ENCODE results near the gene NDNF.

The NDNF gene

DNA sequence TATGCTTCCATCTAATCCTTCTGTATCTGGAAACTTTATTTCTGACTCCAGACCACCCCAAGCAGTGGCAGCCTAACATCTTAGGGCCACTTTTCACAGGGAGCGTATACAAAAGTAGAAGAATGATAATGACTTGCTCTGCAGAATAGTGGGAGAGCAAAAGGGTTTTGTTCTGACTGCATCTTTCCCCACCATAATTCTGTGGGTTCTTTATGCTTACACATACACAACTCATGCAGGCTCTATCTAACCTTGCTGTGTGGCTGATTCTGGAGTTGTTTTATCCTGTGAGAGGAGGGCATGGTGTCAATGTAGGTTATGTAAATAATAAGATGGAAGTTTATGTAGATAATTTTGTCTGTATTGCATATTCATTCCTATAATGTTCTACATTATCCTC is 42.4 kb upstream of the NDNF start:
- Histone ChIP-seq H3K4me1 (ENCODE audit: control insufficient read depth, insufficient read depth, low read length) (no peaks in the 10 kb centered on the region), H3K9me3 (ENCODE audit: control insufficient read depth, insufficient read depth, low read depth, low read length) (no peaks in the 10 kb centered on the region), H3K36me3 (ENCODE audit: control insufficient read depth in 2 of 2, insufficient read depth in 1 of 2, low read length in 2 of 2) (no peaks in the 10 kb centered on the region), H3K4me3 (ENCODE audit: low read depth, low read length) (no peak overlapping the region), H3K27ac (ENCODE audit: extremely low read depth, low read depth, low read length) (no peak overlapping the region)
- TF ChIP-seq, protein P1, sequence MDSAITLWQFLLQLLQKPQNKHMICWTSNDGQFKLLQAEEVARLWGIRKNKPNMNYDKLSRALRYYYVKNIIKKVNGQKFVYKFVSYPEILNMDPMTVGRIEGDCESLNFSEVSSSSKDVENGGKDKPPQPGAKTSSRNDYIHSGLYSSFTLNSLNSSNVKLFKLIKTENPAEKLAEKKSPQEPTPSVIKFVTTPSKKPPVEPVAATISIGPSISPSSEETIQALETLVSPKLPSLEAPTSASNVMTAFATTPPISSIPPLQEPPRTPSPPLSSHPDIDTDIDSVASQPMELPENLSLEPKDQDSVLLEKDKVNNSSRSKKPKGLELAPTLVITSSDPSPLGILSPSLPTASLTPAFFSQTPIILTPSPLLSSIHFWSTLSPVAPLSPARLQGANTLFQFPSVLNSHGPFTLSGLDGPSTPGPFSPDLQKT (IDR thresholded peaks at IDR 0.05; ENCODE audit: borderline replicate concordance, low read depth, low read length): no peak
- TF ChIP-seq MYNN (tag by site-specific recombination; IDR thresholded peaks at IDR 0.05; ENCODE audit: borderline replicate concordance) (no peak), ZNF433 (tag by site-specific recombination; IDR thresholded peaks at IDR 0.05; ENCODE audit: low read depth) (no peak), GLI4 (tag by site-specific recombination; IDR thresholded peaks at IDR 0.05) (no peak), ZIC2 (tag by site-specific recombination; IDR thresholded peaks at IDR 0.05) (no peak)
- TF ChIP-seq, protein P2, sequence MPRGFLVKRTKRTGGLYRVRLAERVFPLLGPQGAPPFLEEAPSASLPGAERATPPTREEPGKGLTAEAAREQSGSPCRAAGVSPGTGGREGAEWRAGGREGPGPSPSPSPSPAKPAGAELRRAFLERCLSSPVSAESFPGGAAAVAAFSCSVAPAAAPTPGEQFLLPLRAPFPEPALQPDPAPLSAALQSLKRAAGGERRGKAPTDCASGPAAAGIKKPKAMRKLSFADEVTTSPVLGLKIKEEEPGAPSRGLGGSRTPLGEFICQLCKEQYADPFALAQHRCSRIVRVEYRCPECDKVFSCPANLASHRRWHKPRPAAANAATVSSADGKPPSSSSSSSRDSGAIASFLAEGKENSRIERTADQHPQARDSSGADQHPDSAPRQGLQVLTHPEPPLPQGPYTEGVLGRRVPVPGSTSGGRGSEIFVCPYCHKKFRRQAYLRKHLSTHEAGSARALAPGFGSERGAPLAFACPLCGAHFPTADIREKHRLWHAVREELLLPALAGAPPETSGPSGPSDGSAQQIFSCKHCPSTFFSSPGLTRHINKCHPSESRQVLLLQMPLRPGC (tag by site-specific recombination; IDR thresholded peaks at IDR 0.05): no peak
- TF ChIP-seq, protein P3, sequence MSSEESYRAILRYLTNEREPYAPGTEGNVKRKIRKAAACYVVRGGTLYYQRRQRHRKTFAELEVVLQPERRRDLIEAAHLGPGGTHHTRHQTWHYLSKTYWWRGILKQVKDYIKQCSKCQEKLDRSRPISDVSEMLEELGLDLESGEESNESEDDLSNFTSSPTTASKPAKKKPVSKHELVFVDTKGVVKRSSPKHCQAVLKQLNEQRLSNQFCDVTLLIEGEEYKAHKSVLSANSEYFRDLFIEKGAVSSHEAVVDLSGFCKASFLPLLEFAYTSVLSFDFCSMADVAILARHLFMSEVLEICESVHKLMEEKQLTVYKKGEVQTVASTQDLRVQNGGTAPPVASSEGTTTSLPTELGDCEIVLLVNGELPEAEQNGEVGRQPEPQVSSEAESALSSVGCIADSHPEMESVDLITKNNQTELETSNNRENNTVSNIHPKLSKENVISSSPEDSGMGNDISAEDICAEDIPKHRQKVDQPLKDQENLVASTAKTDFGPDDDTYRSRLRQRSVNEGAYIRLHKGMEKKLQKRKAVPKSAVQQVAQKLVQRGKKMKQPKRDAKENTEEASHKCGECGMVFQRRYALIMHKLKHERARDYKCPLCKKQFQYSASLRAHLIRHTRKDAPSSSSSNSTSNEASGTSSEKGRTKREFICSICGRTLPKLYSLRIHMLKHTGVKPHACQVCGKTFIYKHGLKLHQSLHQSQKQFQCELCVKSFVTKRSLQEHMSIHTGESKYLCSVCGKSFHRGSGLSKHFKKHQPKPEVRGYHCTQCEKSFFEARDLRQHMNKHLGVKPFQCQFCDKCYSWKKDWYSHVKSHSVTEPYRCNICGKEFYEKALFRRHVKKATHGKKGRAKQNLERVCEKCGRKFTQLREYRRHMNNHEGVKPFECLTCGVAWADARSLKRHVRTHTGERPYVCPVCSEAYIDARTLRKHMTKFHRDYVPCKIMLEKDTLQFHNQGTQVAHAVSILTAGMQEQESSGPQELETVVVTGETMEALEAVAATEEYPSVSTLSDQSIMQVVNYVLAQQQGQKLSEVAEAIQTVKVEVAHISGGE (tag by site-specific recombination; conservative IDR thresholded peaks at IDR 0.05; ENCODE audit: low read depth): no peak
- CTCF ChIA-PET: no interaction called here
- POLR2A ChIA-PET: no interaction called here

DNA sequence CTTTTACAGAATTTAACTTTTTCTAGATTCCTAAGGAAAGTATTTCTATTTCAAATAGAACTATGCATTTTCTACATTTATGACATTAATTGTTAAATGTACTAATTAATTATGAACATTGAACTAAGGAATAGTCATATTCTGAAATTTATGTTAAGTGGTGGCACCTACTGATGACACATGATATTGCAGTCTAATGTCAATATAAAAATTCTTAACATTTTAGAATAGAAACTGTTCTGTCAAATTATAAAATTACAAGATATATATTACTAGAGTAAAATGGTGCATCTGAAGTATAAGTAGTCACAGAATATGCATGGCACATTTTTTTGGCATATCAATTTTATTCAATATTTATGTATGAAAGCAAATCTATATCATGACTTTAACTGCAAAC is 40.2 kb upstream of the NDNF start:
- no peaks in the 10 kb centered on the region for H3K9me3 ChIP-seq (ENCODE audit: control insufficient read depth, insufficient read depth, low read depth, low read length)
- H3K36me3 ChIP-seq (ENCODE audit: control insufficient read depth in 2 of 2, insufficient read depth in 1 of 2, low read length in 2 of 2): no peaks in the 10 kb centered on the region
- no peaks in the 10 kb centered on the region for H3K4me1 ChIP-seq (ENCODE audit: control insufficient read depth, insufficient read depth, low read length)
- ChIA-PET CTCF (interaction anchor here (0.7 to 1.4 kb wide), 6 partner anchors 9 to 957 kb away, joined by 3 to 4 read pairs (median 3); no protein-coding TSS in a partner anchor), POLR2A (no interaction called here)
- no peak overlapping the region for H3K27ac ChIP-seq (ENCODE audit: extremely low read depth, low read depth, low read length)
- no peak overlapping the region for H3K4me3 ChIP-seq (ENCODE audit: low read depth, low read length)
- TF ChIP-seq ZNF654 (tag by site-specific recombination; IDR thresholded peaks at IDR 0.05; ENCODE audit: low read depth): peak; percentile 24
- TF ChIP-seq, protein P4, sequence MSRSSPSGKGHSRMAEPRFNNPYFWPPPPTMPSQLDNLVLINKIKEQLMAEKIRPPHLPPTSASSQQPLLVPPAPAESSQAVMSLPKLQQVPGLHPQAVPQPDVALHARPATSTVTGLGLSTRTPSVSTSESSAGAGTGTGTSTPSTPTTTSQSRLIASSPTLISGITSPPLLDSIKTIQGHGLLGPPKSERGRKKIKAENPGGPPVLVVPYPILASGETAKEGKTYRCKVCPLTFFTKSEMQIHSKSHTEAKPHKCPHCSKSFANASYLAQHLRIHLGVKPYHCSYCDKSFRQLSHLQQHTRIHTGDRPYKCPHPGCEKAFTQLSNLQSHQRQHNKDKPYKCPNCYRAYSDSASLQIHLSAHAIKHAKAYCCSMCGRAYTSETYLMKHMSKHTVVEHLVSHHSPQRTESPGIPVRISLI (tag by site-specific recombination; IDR thresholded peaks at IDR 0.05): no peak

DNA sequence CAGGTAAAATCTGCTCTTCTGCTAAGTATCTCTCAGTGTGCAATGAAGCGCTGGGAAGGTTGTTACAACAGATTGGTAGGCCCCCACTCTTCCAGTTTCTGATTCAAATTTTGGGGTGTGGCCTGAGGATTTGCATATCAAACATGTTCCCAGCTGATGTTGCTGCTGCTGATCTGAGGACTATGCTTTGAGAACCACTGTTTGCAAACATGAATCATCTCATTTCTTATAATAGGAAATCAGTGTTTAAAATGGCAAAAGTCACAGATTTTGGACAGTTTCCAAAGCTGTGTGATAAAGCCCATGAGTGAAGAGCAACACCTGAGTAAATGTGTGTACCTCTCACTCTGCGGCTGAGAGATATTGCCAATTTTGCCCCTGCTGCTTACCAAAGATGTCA is 36.2 kb upstream of the NDNF start:
- H3K9me3 ChIP-seq (ENCODE audit: control insufficient read depth, insufficient read depth, low read depth, low read length): no peaks in the 10 kb centered on the region
- POLR2A ChIA-PET: no interaction called here
- TF ChIP-seq HOXA7 (CRISPR knock-in tag; IDR thresholded peaks at IDR 0.05; ENCODE audit: borderline replicate concordance) (no peak), ZNF354C (tag by site-specific recombination; IDR thresholded peaks at IDR 0.05; ENCODE audit: borderline replicate concordance, low read depth) (no peak), FEZF1 (tag by site-specific recombination; IDR thresholded peaks at IDR 0.05) (no peak), TCF7L2 (IDR thresholded peaks at IDR 0.05; ENCODE audit: borderline replicate concordance, low read depth, low read length) (no peak), MYNN (tag by site-specific recombination; IDR thresholded peaks at IDR 0.05; ENCODE audit: borderline replicate concordance) (no peak), ZNF2 (tag by site-specific recombination; IDR thresholded peaks at IDR 0.05) (no peak), ZNF335 (tag by site-specific recombination; conservative IDR thresholded peaks at IDR 0.05) (no peak)
- TF ChIP-seq, protein P5, sequence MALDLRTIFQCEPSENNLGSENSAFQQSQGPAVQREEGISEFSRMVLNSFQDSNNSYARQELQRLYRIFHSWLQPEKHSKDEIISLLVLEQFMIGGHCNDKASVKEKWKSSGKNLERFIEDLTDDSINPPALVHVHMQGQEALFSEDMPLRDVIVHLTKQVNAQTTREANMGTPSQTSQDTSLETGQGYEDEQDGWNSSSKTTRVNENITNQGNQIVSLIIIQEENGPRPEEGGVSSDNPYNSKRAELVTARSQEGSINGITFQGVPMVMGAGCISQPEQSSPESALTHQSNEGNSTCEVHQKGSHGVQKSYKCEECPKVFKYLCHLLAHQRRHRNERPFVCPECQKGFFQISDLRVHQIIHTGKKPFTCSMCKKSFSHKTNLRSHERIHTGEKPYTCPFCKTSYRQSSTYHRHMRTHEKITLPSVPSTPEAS (tag by site-specific recombination; IDR thresholded peaks at IDR 0.05): no peak
- TF ChIP-seq, protein P6, sequence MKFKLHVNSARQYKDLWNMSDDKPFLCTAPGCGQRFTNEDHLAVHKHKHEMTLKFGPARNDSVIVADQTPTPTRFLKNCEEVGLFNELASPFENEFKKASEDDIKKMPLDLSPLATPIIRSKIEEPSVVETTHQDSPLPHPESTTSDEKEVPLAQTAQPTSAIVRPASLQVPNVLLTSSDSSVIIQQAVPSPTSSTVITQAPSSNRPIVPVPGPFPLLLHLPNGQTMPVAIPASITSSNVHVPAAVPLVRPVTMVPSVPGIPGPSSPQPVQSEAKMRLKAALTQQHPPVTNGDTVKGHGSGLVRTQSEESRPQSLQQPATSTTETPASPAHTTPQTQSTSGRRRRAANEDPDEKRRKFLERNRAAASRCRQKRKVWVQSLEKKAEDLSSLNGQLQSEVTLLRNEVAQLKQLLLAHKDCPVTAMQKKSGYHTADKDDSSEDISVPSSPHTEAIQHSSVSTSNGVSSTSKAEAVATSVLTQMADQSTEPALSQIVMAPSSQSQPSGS (tag by site-specific recombination; IDR thresholded peaks at IDR 0.05; ENCODE audit: low read depth): no peak
- TF ChIP-seq, protein P7, sequence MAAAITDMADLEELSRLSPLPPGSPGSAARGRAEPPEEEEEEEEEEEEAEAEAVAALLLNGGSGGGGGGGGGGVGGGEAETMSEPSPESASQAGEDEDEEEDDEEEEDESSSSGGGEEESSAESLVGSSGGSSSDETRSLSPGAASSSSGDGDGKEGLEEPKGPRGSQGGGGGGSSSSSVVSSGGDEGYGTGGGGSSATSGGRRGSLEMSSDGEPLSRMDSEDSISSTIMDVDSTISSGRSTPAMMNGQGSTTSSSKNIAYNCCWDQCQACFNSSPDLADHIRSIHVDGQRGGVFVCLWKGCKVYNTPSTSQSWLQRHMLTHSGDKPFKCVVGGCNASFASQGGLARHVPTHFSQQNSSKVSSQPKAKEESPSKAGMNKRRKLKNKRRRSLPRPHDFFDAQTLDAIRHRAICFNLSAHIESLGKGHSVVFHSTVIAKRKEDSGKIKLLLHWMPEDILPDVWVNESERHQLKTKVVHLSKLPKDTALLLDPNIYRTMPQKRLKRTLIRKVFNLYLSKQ (tag by site-specific recombination; IDR thresholded peaks at IDR 0.05; ENCODE audit: borderline replicate concordance): no peak
- H3K4me1 ChIP-seq (ENCODE audit: control insufficient read depth, insufficient read depth, low read length): no peaks in the 10 kb centered on the region
- CTCF ChIA-PET: interaction anchor here (1.3 kb wide), 1 partner anchor 12 kb away, joined by 3 read pairs; no protein-coding TSS in a partner anchor
- H3K4me3 ChIP-seq (ENCODE audit: low read depth, low read length): no peak overlapping the region
- no peak overlapping the region for H3K27ac ChIP-seq (ENCODE audit: extremely low read depth, low read depth, low read length)
- no peaks in the 10 kb centered on the region for H3K36me3 ChIP-seq (ENCODE audit: control insufficient read depth in 2 of 2, insufficient read depth in 1 of 2, low read length in 2 of 2)

Data from HEK293 (cell line).